HG03064 (cell line): ENCODE measurements around the gene RAB4A.
"Not testable (repeated sequence)": the region's sequence is repeated elsewhere in the genome, so short reads cannot be mapped to it uniquely, and the experiment has no call there.

Source experiments
- ATAC-seq: cut with Tn5 transposase; IDR thresholded peaks from one replicate; pipeline ENCODE4 v1.9.1; 2021; ENCODE audit warnings: low read depth; ENCODE audit not compliant: unreplicated experiment

Gene RAB4A

DNA sequence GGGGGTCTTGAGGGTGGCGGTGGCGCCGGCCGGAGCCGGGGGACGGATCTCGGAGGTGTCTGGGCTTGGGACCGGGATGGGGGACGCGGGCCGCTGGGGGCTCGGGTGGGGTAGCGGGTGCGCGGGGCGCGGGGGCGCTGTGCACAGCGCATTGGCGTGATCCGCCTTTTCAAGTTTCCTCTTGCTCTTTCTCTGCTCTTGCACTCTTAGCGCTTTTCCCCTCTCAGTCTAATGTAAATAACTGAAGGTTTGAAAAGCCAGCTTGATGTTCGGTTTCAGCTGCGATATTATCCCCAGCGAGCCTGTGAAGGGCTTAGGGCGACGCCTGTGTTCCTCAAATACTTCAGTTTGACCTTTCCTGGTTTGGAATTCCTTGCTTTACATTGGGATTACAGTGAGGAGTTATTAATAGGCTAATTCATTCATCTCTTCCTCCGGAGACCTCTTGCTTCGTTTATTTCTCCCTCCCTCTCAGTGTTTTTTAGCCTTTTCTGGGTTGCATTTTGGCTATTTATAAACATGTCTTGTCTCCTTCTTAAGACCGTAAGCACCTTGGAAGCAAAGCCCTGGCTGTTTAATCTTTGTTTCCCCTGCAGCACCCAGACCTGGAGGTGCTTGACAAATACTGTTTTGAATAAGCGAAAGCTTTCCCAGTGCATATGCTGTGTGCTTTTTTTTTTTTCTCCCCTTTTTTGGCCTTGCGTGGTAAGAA is 693 bp downstream of the RAB4A start:
- peak; percentile 55 for ATAC-seq

DNA sequence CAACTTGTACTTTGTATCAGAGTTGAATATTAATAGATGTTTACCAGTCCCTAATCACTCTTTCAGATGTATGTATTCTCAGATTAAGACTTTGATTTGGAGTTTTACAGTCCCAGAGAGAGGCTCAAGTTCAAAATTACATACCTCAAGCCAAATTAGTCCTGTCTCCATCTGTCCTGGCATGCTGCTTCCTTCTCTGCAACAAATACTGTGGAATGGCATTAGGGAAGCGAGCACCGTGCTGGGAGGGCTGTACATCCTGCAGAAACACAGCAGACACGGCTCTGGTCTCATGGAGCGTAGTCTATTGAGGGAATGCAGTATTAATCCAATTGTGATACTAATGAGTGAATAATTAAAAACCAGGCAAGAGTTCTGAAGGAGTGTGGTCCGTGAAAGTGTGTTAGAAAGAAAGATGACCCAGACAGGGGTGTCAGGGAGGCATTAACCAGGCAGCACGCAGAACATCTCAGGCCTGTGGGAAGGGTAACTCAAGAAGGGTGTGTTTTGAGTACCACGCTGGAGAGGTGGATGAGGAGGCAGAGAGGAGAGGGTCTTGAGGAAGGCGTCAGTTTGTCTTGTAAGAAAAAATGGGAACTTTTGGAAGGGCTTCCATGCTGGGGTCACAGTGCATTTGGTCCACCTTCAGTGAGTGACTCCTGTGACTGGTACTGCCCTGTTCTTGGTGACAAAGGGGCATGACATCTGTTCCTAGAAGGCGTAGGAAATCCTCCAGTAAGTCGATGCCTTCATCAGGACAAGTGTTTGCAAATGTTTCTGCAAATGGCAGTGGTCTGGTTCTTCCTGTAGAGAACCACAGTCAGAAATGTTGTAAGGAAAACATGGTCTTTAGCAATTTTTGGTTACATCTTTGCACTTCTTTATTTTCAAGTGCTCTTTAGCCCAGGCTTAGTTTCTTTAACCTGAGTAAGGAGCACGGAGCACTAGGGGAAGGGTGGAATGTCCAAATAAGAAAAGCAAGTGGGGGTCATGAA is 1.6 kb downstream of the RAB4A start:
- no peak for ATAC-seq

DNA sequence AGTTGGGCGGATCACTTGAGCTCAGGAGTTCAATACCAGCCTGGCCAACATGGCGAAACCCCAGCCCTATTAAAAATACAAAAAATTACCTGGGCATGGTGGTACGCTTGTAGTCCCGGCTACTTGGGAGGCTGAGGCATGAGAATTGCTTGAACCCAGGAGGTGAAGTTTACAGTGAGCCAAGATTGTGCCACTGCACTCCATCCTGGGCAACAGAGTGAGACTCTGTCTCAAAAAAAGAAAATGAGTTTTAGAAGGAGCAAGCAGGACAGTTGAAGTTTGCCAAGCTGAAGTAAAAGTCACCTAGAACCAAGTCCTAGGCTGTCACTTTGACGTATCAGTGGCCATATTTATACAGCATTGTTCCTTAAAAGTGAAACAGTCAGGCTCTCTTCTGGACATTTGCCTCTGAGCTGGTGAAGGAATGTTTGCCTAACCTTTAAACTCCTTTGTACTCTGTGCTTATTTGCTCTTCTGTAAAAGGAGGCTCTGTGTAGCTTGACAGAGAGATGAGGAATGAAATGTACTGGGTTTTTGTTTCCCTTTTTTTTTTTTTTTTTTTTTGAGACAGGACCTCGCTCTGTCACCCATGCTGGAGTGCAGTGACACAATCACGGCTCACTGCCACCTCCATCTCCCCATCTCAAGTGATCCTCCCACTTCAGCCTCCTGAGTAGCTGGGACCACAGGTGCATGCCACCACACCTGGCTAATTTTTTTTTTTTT is 2.8 kb downstream of the RAB4A start:
- no peak for ATAC-seq

DNA sequence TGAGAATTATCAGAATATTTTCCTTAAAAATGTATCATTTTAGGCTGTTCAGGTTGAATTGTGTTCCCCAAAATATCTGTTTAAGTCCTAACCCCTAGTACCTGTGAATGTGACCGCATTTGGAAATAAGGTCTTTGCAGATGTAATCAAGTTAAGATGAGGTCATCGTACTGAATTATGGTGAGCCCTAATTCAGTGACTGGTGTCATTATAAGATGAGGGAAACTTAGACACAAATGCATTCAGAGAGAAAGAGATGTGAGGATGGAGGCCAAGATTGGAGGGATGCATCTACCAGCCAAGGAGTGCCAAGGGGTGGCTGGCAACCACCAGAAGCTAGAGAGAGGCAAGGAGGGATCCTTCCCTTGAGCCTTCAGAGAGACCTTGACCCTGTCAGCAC is 4.1 kb downstream of the RAB4A start:
- no peak for ATAC-seq

DNA sequence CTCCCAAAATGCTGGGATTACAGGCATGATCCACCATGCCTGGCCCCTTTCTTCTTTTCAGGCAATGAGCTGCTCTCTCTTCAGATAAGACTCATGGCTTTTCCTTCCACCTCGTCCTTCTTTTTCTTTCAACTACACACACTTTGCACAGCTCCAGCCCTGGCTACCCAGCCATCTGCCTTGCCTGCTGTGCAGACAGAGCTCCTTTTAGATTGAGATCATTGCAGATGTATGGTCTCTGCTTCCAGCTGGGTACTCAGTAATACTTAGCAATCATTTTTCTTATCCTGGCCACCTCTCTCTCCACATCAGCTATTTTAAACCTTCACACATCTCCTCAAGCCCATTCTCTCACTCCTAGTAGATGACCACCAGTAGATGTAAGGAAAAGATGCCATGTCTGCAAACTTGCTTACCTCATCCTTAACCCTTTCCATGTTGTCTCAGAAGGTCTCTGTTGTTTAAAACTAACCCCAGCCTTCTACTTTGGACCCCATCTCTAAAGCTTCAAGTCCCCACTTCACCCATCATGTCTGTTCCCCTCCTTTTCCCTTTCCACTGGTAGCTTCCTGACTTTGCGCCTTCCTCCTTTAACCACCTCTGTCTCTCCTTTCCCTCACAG is 7.3 kb downstream of the RAB4A start:
- ATAC-seq, result no peak

DNA sequence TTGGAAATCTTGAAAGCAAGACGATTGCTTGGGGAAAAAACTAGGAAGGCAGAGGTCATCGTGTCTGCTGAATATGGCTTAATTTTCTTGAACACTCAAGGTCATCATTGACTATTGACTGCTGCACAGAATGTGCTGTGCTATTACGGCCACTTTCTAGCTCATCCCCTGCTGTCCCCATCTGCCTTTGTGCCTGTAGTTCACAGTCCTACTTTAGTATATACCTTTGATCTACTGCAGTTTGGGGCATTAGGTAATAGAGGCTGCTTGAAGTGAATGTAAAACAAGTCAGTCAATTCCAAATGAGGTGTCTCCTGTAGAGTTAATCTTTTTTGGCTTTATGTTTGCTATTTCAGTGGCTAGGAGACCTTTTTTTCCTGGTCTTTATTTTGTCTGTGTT is 8.3 kb downstream of the RAB4A start:
- ATAC-seq, result no peak

DNA sequence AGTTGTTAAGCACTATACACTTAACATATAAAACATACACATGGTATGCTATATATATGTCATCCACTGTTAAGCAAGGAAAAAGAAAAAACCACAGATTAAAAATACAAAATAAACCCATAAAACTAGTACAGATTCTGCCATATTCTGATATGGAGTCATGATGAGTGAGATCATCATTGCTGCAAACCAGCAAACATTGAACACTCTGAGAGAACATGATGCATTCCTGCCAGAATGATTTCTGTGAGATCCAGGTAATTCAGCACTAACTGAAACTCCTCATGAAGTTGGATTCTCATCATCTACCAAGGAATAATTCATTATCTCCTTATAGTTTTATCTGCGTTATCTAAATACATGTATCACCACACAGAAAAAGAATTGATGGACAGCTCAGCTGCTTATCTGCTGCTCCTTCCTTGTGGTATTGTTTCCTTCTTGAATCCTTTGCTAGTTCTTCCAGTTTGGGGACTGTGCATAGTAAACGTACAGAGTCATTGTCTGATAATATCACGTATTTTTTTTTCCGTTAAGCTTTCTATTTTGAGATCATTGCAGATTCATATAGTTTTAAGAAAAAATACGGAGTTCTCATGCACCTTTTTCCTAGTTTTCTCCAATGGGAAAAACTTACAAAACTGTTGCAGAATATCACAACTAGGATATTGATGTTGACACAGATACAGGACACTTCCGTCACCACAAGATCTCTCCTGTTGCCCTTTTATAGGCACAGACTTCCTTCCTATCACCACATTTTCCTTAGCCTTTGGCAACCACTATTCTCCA is 9.3 kb downstream of the RAB4A start:
- ATAC-seq, result no peak

DNA sequence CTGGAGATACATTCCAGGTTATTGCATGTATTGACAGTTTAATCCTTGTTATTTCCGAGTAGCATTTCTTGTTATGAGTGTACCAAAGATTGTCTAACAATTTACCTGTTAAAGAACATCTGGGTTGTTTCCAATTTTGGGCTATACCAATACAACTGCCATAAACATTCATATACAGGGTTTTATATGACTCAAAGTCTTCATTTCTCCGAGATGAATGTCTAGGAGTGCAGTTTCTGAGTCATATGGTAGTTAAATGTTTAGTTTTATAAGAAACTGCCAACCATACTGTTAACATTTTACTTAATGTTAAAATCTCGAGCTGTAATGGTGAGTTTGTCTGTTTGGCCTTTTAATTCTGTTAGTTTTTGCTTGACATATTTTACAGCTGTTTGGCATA is 10.0 kb downstream of the RAB4A start:
- no peak for ATAC-seq

DNA sequence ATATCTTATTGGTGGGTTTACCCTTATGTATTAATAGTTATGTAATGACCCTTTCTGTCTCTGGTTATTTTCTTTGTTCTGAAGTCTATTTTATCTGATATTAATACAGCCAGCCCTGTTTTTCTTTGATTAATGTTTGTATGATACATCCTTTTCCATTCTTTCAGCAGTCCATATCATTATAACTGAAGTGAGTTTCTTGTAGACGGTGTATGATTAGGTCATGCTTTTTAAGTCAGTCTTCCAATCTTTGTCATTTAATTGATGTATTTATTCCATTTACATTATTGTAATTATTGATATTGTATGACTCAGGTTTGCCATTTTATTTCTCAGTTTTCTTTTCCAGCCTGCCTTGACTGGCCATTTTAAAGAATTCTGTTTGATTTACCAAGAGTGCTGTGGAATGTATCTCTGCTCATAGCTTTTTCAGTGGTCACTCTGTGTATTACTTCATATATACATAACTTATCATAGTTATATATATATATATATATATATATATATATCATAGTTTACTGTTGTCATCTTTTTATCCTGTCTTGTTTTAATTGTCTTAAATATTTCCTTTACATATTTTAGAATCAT is 10.5 kb downstream of the RAB4A start:
- no peak for ATAC-seq

DNA sequence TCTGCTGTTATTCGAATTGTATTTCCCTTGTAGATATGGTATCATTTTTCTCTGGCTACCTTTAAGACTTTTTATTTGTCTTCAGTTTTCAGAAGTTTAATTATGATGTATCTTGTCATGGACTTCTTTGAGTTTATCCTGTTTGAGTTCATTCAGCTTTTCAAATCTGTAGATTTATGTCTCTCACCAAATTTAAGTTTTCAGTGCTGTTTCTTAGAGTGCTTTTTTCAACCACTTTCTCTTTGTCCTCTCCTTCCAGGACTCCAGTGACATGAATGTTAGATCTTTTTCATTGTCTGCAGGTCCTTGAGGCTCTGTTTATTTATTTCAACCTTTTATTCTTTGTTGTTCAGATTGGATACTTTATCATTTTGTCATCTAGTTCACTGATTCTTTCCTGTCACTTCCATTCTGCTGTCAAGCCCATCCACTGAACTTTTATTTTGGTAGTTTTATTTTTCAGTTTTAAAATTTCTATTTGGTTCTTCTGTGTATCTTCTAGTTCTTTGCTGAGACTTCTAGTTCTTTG is 11.4 kb downstream of the RAB4A start:
- ATAC-seq, result no peak

DNA sequence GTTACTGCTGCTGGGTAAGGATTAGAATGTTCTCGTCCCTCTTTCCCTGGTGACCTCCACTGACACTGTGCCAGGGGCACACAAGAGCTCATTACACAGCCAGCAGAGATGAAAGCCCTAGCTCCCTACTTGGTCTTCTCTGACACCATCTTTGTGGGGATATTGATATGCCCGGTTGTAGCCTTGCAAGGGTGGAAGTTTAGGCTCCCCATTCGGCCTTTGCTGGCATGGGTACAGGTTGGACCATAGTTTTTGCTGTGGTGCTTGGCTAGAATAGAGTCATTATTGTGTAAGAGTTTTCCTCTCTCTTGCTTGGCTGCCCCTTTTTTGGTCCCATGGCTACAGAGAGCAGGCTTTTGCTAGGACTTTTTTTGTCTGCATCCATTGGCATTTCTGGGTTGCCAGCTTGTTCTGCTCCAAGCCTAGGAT is 12.3 kb downstream of the RAB4A start:
- ATAC-seq, result no peak

DNA sequence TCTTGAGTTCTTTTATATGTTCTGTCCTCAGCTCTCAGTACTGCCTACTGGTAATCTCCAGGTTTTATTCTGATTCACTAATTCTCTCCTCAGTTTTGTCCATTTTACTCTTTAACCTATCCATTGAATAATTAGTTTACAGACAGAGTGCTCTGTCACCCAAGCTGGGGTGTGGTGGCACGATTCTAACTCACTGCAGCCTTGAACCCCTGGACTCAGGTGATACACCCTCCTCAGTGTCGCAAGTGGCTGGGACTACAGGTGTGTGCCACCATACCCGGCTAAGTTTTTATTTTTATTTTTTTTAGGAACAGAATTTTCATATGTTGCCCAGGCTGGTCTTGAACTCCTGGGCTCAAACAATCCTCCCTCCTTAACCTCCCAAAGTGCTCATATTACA is 14.0 kb downstream of the RAB4A start:
- no peak for ATAC-seq

DNA sequence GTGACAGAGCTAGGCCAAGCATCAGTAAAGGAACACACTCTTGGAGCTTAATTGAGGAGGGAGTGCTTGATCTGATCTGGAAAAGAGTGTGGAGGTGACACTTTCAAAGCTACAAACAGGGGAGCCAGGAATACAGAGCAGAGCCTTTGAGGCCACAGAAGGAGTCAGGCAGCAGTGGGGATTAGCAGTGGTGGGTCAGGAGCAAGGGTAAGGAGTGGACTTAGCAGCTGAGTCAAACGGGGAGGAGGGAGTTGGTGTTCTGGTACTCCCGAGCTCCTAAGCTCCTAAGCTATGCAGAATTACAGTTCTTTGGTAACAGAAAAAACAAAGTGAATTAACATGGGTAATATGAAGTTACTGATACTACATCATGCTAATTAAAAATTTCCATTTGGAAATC is 14.5 kb downstream of the RAB4A start:
- no peak for ATAC-seq

DNA sequence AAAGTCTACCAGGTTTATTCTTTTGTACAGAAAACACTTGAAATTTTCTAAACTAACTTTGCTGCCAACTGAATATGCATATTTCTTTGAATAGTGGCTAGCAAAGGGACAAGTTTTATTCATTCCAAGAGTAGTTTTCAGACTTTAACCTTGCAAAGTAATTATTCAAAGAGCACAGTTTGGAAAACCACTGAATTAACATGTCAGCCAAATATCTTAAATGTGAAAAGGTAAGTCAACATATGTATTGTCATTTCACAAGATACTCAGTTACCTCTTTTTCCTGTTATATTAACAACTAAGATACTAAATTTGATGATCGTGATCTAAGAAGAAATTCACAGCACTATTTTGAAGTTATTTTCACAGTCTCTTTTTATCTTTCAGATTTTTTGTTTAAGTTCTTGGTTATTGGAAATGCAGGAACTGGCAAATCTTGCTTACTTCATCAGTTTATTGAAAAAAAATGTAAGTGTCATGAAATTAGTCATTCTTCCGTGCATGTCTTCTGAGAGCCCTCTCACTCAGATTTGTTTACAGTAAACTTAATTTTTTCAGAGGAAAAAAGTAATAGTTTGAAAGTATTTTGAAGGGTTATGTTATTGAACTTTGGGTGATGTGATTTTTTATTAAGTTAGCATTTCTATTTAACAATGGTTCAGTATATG is 15.3 kb downstream of the RAB4A start:
- ATAC-seq, result no peak

DNA sequence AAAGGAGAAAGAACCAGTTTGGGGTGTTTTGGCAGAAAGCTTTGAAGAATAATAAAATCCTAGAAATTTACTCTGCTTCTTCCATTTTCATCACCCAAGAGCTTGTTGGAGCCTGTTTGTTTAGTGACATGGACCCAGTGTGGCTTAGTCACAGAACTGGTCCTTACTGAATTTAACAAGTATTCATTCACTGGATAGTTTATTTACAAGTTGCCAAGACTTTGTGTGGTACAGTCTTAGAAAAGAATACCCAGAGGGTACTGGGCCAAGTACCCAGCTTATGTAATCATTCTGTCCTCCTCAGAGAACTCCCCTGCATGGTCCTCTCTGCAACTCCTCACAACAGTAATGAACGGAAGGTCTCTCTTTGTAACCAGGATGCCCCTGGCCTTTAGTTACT is 16.4 kb downstream of the RAB4A start:
- no peak for ATAC-seq

DNA sequence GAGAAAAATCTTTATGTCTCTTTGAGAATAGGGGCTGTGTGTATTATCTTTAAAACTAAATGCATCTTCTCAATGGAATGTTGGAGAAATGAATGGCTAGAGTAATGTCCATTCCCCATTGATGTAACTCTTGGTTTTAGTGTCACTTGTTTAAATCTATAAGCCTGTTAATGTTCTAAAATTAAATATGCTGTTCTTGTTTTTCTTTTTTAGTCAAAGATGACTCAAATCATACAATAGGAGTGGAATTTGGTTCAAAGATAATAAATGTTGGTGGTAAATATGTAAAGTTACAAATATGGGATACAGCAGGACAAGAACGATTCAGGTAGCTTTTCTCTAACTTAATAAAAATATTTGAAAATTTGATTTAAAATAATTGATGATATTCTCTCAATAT is 17.6 kb downstream of the RAB4A start:
- no peak for ATAC-seq

DNA sequence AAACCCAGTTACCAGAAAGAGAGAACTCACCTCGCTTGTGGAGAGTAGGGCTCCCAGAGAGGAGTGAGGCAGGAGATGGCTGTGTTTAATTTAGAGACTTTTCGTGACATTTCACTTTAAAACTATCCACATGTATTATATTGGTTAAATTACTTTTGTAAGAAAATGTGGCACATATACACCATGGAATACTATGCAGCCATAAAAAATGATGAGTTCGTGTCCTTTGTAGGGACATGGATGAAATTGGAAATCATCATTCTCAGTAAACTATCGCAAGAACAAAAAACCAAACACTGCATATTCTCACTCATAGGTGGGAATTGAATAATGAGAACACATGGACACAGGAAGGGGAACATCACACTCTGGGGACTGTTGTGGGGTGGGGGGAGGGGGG is 20.8 kb downstream of the RAB4A start:
- ATAC-seq, result not testable (repeated sequence)

DNA sequence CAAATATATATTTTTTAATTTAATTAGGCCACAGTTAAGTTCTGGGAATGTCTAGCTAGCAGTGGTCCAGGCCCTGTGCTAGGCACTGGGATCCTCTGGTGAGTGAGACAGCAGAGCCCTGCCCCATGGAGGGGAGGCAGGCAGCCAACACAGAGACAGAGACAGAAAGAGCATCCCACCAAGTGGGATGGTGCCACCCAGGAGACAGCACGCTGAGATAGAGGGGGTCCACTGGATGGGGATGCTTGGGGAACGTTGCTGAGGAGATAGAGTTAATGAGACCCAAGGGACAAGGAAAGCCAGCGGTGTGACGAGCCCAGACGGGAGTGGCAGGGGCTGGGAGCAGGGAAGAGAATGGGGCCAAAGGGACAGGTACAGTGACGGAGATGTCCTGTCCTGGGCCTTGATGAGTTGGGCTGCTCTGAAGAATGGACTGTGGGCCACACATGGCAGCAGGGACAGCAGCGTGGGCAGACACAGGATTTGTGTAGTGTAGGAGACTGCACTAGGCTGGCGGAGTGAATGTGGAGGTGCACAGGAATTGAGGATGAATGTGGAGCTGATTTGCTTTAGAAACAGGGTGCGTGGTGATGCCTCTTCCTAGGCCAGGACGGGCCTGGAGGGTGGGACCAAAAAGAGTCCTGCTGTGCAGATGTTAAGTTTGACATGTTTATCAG is 22.8 kb downstream of the RAB4A start:
- ATAC-seq, result no peak
